Activated CD8-positive, alpha-beta memory T cell treated with anti-CD3 and anti-CD28 coated beads, Interleukin-2, amount 50 U/mL, for 1 hour (primary cell): ENCODE data around the gene ATM.
"Not testable (repeated sequence)": the region's sequence is repeated elsewhere in the genome, so short reads cannot be mapped to it uniquely, and the experiment has no call there.

Experiments
- DNase-seq: peaks from one replicate; pipeline ENCODE4 v3.0.0-alpha.2; 2020; ENCODE audit errors: extremely low read depth

ATM gene

GRCh38 chr11:108286956-108287355 is 64.1 kb downstream of the ATM start:
- no peak for DNase-seq

DNA sequence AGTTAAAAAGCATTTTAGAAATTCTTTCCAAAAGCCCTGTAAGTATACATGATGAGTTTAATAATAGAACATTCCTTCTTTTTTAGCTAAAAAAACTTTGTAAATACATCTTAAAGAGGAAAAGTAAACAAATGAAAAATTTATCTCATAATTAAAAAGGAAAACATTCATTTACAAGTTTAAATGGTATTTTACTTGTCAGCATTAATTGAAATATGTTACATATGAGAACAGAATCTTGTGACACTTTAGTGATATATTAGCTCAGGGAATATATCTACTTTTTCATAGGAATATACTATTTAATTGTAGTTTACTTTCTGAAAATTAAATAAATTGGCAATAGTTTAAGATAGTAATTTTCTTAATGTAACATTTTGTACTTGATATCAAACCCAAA is 66.2 kb downstream of the ATM start:
- not testable (repeated sequence) for DNase-seq

DNA sequence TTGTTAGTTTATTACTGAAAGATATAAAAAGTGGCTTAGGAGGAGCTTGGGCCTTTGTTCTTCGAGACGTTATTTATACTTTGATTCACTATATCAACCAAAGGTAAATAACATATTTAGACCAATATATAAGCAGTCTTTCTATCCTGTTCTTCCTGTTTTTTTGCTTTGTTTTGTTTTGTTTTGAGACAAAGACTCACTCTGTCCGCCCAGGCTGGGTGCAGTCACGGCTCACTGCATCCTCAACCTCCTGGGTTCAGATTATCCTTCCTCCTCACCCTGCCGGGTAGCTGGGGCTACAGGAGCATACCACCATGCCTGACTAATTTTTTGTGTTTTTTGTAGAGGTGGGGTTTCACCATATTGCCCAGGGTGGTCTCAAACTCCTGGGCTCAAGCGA is 66.8 kb downstream of the ATM start:
- DNase-seq, result no peak

GRCh38 chr11:108293229-108293628 is 70.4 kb downstream of the ATM start:
- no peak for DNase-seq

GRCh38 chr11:108302121-108302785 is 79.4 kb downstream of the ATM start:
- DNase-seq, result no peak

- DNase-seq, result no peak
These were observed 84.9 kb downstream of the ATM start for GRCh38 chr11:108307751-108308150.

DNA sequence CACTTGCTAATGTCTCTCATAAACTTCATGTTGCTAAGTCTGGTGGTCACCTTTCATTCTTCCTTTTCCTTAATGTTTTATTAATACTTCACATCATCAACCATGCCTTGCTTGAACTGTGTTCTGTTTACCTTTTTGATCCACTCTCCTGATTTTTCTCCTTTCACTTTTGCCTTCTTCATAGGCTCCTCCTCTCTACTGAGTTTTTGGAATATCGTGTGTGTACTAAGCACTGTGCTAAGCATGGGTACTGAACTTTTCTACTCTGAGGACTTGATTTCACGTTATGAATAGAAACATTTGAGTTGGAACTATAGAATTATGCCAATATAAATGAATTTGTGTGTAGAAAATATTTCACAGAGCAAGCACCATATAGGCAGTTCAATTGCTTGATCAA is 90.6 kb downstream of the ATM start:
- DNase-seq, result no peak

DNA sequence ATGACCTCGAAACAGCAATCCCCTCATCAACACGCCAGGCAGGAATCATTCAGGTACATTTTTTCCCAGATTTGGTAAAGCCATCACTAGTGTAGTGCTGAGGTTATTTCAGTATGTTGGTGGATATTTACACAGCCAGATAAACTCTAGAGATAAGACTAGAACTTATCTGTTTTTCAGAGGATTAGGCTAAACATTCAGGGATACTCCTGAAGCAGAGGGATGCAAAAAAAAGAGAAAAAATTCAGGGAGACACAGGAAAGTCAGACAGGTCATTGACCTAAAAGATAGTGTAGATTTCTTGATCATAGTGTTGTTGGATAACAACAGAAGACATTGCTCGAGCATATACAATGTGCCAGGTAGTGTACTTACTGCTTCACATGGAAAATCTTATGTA is 93.2 kb downstream of the ATM start:
- DNase-seq, result no peak

GRCh38 chr11:108319541-108320145 is 96.8 kb downstream of the ATM start:
- no peak for DNase-seq

DNA sequence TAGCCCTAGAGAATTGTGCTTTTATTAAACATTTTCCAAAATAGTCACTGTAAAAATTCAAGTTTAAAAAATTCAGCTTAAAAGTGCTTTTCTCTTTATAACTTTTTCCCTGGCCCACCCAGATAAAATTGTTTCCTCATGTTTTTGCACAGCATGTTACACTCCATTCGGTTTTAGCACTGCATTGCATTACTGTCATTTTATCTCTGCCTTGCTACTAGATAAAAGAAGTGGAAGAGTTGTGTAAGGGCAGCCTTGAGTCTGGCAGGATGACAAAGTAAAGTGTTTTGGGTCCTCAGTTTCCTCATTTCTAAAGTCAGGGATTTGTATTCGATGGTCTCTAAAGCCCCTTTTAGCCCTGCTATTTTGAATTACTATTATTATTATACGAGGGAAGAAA is 99.8 kb downstream of the ATM start:
- DNase-seq, result no peak

DNA sequence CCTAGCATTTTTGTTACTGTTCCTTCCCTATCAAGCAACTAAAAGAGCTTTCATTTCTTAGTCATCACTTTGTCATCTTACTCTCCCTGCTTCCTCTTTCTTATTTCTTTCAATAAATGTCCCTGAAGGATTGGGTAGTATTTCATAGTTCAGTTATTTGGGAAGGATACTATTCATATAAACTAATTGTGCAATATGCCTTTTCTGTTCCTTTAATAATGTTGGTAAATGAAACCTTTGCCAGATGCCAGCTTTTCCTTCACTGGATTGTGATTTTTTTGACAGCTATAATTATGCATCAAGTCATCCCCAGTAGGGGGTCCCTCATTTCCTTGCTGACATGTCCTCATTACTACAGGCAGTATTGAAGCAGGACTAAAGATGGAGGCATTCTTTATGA is 101.7 kb downstream of the ATM start:
- no peak for DNase-seq

DNA sequence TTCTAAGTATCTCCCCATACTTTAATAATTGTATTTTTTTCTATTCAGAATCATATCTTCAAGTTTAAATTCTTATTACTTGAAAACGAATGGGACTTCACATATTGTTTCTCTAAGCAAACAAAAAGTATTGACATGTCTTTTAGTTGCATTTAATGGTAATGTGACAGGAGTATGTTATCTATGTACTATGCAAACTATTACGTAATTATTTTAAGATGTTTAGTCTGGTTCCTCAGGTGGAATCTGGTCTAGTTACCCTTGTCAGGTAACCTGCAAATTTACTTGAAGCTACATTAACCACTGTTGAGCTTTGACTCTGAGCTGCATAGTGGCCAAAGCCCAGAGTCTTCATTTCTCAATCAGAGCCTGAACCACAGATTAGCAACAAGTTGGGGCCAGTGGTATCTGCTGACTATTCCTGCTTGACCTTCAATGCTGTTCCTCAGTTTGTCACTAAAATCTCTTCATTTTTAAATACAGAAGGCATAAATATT is 110.6 kb downstream of the ATM start:
- no peak for DNase-seq

DNA sequence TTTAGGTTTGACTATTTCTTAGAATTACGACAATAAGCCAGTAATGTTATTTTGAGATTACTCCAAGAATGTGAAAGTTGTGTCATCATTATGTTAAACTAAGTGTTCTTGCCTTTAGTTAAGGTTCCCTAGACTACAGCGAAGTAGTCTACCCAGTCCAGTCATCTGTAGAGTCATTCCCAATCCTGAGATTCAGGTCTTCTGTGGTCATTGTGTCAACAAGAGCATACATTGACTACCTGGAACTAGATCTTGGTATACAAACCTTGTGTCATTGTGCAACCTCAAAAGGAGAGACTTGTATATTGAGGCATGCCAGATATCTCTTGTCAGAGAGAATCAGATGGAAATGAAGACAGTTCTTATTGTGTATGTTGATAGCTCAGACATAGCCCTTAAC is 115.9 kb downstream of the ATM start:
- DNase-seq, result no peak

DNA sequence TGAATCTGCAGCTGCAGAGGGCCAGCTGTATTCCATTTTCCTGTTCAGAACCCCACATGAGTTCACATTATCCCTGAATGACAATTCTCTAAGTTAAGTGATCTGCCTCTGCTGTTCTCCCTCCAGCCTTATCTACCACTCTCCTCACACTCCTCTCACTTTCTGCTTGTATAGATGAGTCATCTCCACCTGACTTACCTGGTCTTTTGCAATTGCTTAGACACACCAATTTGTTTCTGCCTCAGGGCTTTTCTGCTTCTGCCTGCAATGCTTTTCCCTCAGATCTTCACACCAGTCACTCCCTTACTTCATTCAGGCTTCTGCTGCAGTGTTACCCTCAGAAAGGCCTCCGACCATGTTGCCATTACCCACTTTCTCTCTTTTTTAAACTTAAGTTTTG is 118.1 kb downstream of the ATM start:
- no peak for DNase-seq

- DNase-seq, result no peak
These were observed 118.8 kb downstream of the ATM start for GRCh38 chr11:108341654-108342053.

DNA sequence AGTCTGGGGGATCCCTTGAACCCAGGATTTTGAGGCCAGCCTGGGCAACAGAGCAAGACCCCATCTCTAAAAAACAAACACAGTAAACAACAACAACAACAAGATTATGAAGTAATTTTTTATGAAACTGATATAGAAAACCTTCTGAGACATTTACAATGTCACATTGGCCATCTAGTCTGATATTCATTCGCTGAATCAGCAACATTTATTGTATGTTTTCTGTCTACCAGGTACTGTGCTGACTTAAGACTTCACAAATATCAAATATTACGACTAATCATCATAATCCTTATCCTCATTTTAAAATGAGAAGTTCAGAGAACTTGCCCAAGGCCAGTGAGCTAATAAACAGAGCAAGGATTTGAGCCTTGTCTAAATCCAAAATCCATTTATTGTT is 120.8 kb downstream of the ATM start:
- no peak for DNase-seq

GRCh38 chr11:108345767-108346166 is 122.9 kb downstream of the ATM start:
- DNase-seq, result no peak

DNA sequence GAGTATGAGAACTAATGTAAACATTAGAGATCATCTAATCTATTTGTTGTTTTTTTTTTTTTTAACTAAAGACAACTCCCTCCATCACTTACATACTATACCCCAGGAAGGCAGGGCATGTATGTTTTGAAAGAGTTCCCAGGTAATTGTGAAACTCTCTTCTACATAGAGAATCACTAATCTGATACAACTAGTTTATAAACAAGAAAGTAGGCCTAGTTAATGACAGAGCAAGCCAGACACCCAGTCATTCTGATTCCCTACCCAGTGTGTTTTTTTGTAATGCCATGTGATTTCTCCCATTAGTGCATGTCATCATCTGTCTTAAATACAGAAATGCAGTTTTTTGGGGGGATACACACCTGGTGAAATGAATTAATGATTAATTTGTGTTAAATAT is 123.6 kb downstream of the ATM start:
- DNase-seq, result no peak

DNA sequence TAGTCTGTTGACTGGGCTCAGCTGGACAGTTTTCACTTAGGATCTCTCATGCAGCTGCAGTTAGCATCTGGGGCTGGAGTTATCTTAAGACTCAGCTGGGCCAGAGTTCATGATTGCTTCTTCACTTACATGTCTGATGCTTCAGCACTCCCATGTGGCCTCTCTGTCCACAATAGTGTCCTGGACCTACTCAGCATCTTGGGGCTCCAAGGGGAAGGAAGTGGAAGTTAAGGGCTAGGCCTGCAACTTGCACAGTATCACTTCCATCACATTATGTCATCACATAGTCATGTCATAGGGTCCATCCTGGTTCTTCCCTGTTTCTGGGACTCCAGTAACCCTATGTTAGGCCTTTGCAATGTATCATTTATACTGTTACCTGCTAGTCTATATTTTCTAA is 128.6 kb downstream of the ATM start:
- no peak for DNase-seq

DNA sequence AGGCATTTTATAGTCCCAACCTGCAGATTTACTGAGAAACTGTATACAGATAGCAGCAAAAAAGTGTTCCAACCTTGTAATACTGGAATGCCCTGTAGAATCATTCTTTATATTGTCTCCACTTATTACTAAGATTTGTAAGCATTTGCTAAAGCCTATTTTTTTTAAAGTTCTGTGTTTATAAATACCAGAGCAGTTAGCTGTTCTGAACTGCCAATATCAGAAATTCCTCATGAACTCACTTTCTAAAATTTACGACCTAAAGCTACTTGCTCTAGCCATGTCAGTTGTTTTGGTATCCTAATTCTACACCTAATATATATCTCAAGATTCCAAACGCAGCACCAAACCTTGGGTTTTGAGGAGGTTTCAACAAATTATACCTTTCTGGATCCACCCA is 141.3 kb downstream of the ATM start:
- DNase-seq, result no peak

DNA sequence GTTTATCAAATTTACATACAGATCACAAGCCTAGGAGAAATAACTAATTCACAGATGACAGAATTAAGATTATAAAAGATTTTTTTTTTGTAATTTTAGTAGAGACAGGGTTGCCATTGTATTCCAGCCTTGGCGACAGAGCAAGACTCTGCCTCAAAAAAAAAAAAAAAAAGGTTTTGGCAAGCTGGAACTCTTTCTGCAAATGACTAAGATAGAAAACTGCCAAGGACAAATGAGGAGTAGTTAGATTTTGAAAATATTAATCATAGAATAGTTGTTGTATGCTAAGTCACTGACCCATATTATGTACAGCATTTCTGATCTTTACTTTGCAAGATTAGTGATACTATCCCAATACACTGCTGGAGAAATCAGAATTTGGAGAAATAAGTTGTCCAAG is 145.3 kb downstream of the ATM start:
- no peak for DNase-seq

DNA sequence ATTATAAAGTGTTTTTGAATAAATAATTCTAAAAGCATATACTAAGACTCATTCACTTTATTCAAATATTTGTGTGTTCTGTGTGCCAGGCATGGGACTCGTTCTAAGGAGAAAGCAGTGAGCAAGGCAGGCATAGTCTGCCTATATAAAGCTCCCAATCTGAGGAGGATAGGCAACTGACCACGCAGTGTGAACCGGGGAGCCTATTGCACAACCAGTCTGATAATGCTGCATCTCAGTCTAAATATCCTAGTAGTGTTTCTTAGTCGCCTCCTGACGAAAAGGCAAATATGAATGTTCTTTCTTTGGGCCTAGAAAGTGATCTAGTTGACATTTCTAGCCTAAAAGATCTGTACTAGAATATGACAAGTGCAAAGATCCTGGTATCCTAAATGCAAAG is 146.2 kb downstream of the ATM start:
- DNase-seq, result no peak

DNA sequence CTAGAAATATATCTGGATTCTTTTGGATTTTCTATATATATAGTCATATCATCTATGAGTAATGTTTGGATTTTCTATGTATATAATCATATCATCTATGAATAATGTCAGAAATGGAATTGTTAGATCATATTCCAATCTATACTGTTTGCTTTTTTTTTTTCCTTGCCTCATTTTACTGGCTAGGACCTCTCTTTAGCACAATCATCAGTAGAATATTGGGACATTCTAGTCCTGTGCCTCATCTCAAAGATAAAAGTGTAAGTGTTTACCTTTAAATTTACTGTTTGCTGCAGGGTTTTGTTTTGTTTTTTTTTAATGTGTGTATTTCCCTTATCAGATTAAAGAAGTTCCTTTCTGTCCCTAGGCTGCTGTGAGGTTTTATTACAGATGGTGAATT is 147.4 kb downstream of the ATM start:
- no peak for DNase-seq

DNA sequence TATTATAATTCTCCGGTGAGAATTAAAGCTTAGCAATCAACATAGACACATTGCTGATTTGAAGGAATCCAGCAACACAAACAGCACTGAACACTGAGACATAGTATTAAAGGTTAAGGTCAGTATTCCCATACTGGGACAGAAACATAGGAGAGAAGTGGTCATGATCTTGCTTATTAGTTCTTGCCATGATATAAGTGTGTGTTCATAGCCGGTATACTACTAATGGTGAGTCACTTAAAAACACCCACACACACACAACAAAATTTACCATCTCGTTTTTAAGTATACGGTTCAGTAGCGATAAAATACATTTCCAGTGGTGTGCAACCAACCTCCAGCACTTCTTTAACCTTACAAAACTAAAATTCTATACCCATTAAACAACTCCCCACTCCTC is 148.1 kb downstream of the ATM start:
- no peak for DNase-seq
